ENCODE measurements around the gene PTTG1. TPM values are rescaled to one million over a fixed set of nuclear protein-coding genes. Genes with fewer than 3 reads are reported as not detected.

The PTTG1 gene
- total and polyA plus RNA-seq, 9 of the 15 experiments (the other 6 are each of a cell fraction or from before 2014, with no cell fraction given), result 193 to 1,088 (median 349) TPM

DNA sequence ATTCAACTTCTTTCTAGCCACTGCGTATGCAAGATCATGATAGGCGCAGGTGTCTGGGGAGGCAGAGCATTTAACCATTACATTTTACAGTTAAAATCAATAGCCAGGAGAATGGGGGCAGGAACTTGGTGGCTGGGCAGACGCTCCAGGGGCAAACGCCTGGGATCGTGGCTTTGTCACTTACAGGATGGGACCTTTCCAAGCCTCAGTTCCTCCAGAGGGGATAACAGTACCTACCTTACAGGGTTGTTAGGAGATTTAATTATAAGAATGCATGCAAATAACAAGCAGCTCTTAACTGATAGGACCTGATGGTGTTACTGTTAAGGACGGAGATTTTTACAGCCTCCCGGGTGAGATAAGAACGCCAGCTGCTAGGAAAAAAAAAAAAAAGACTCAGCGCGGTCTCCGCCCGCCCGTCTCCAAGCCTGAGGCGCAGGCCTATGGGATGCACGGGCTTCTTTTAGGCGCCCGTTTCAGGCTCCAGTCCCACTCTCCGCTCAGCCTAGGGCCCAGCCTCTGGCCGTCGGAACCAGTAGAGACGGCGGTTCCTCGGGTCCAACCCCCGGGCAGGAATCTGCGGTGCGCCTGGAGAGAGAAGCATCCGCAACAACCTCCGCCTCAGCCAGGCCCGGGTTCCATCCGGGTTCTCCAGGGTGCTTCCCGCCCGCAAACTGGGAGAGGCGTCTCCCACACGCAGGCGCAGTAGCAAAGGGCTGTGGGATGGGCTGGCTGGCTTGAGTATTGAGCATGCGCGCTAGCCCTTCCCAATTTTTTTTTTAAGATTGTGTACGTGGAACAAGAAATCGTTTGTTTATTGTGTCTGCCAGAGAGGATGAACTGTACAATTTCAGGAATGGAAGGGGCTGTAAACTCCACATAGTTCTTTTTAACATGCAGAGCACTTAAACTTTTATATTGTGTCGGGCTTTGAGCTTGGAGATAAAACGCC lies 22.0 kb upstream of the PTTG1 start, which contains the start of gene FAM200C (continued):
- peak; percentile 74; the same call in 1 of the 2 replicates for TF ChIP-seq THAP12 (CRISPR knock-in tag; IDR thresholded peaks at IDR 0.05)
- TF ChIP-seq EP400 (IDR thresholded peaks at IDR 0.05), result peak; percentile 90
- TF ChIP-seq HDAC3 (IDR thresholded peaks at IDR 0.05; ENCODE audit: borderline replicate concordance, partially characterized antibody), result no peak
- no peak for TF ChIP-seq LEF1 (IDR thresholded peaks at IDR 0.05)
- TF ChIP-seq ESRRB (CRISPR knock-in tag; IDR thresholded peaks at IDR 0.05; ENCODE audit: borderline replicate concordance), result no peak
- TF ChIP-seq ZNF347 (CRISPR knock-in tag; IDR thresholded peaks at IDR 0.05; ENCODE audit: low read depth), result no peak
- peak; percentile 32; the same call in 1 of the 2 replicates for TF ChIP-seq STAT5A (IDR thresholded peaks at IDR 0.05; ENCODE audit: borderline replicate concordance, low read length)
- peak; percentile 57; the same call in 1 of the 2 replicates for TF ChIP-seq SMAD4 (CRISPR knock-in tag; conservative IDR thresholded peaks at IDR 0.05)
- no peak for TF ChIP-seq IRF2 (CRISPR knock-in tag; IDR thresholded peaks at IDR 0.05)
- peak; percentile 47; the same call in 1 of the 2 replicates for TF ChIP-seq MTA1 (IDR thresholded peaks at IDR 0.05; ENCODE audit: borderline replicate concordance)
- no peak for TF ChIP-seq BHLHE40 (IDR thresholded peaks at IDR 0.05; ENCODE audit: low read length)
- 0 out of 2 replicates have a peak, but pooled peaks have one; percentile 29 for TF ChIP-seq MTA3 (IDR thresholded peaks at IDR 0.05; ENCODE audit: borderline replicate concordance)
- TF ChIP-seq MYC (IDR thresholded peaks at IDR 0.05; ENCODE audit: low read depth, low read length), result peak; percentile 27; the same call in 1 of the 2 replicates
- no peak for TF ChIP-seq MYC (CRISPR knock-in tag; IDR thresholded peaks at IDR 0.05; ENCODE audit: borderline replicate concordance, low read depth)
- TF ChIP-seq HLTF (IDR thresholded peaks at IDR 0.05), result peak; percentile 53; the same call in 1 of the 2 replicates
- TF ChIP-seq, protein P1, sequence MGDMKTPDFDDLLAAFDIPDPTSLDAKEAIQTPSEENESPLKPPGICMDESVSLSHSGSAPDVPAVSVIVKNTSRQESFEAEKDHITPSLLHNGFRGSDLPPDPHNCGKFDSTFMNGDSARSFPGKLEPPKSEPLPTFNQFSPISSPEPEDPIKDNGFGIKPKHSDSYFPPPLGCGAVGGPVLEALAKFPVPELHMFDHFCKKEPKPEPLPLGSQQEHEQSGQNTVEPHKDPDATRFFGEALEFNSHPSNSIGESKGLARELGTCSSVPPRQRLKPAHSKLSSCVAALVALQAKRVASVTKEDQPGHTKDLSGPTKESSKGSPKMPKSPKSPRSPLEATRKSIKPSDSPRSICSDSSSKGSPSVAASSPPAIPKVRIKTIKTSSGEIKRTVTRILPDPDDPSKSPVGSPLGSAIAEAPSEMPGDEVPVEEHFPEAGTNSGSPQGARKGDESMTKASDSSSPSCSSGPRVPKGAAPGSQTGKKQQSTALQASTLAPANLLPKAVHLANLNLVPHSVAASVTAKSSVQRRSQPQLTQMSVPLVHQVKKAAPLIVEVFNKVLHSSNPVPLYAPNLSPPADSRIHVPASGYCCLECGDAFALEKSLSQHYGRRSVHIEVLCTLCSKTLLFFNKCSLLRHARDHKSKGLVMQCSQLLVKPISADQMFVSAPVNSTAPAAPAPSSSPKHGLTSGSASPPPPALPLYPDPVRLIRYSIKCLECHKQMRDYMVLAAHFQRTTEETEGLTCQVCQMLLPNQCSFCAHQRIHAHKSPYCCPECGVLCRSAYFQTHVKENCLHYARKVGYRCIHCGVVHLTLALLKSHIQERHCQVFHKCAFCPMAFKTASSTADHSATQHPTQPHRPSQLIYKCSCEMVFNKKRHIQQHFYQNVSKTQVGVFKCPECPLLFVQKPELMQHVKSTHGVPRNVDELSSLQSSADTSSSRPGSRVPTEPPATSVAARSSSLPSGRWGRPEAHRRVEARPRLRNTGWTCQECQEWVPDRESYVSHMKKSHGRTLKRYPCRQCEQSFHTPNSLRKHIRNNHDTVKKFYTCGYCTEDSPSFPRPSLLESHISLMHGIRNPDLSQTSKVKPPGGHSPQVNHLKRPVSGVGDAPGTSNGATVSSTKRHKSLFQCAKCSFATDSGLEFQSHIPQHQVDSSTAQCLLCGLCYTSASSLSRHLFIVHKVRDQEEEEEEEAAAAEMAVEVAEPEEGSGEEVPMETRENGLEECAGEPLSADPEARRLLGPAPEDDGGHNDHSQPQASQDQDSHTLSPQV (IDR thresholded peaks at IDR 0.05), result peak; percentile 27; the same call in 1 of the 2 replicates
- peak; percentile 89 for TF ChIP-seq E2F3 (CRISPR knock-in tag; IDR thresholded peaks at IDR 0.05)
- TF ChIP-seq NCOA1 (IDR thresholded peaks at IDR 0.05; ENCODE audit: low read depth), result 0 out of 2 replicates have a peak, but pooled peaks have one; percentile 32
- TF ChIP-seq ZNF274 (IDR thresholded peaks at IDR 0.05; ENCODE audit: borderline replicate concordance, low read depth, low read length), result no peak

Data from K562 (cell line).